Osteoblast (primary cell): ENCODE measurements around the gene HRAS. TPM values are rescaled to one million over a fixed set of nuclear protein-coding genes. Genes with fewer than 3 reads are reported as not detected.
A peak's percentile ranks its signal among the peaks of the same experiment; 100 is the strongest.

Experiments
- DNase-seq: peaks from one replicate; pipeline ENCODE4 v3.0.0; 2011; ENCODE audit warnings: low spot score, mixed read lengths; ENCODE audit not compliant: insufficient read length; ENCODE audit errors: missing footprints
- H2AFZ ChIP-seq: 2 replicates; pipeline ENCODE4 v1.6.0; 2011; ENCODE audit warnings: mild to moderate bottlenecking, low read length
- H3K27ac ChIP-seq: 2 replicates; pipeline ENCODE4 v1.5.1; 2011; ENCODE audit warnings: mild to moderate bottlenecking, low read depth, low read length, moderate library complexity
- H3K27me3 ChIP-seq: 2 replicates; pipeline ENCODE4 v1.6.0; 2012; ENCODE audit warnings: mild to moderate bottlenecking, control low read depth, inconsistent platforms, low read length, moderate library complexity; ENCODE audit not compliant: insufficient read depth
- H3K36me3 ChIP-seq: 2 replicates; pipeline ENCODE4 v1.5.1; 2011; ENCODE audit warnings: mild to moderate bottlenecking, low read length, control low read depth, moderate library complexity; ENCODE audit not compliant: insufficient read depth
- H3K4me1 ChIP-seq: 2 replicates; pipeline ENCODE4 v1.5.1; 2011; ENCODE audit warnings: mild to moderate bottlenecking, low read length, control low read depth, moderate library complexity; ENCODE audit not compliant: insufficient read depth
- H3K4me2 ChIP-seq: 2 replicates; pipeline ENCODE4 v1.6.0; 2011; ENCODE audit warnings: mild to moderate bottlenecking, low read length; ENCODE audit not compliant: insufficient read depth
- H3K4me3 ChIP-seq: fragments of 200-600 bp; sonication (generic); 3 replicates; pipeline ENCODE4 v1.5.1; 2012; ENCODE audit warnings: mild to moderate bottlenecking, low read length, inconsistent platforms; ENCODE audit not compliant: insufficient read depth
- H3K79me2 ChIP-seq: 2 replicates; pipeline ENCODE4 v1.6.0; 2012; ENCODE audit warnings: mild to moderate bottlenecking, low read length, control low read depth, inconsistent platforms; ENCODE audit not compliant: insufficient read depth
- H3K9me3 ChIP-seq: 2 replicates; pipeline ENCODE4 v1.5.1; 2011; ENCODE audit warnings: low read depth, low read length, control low read depth
- H4K20me1 ChIP-seq: 2 replicates; pipeline ENCODE4 v1.6.0; 2012; ENCODE audit warnings: mild to moderate bottlenecking, low read length, control low read depth; ENCODE audit not compliant: insufficient read depth
- CTCF ChIP-seq: IDR thresholded peaks from 2 replicates; pipeline ENCODE4 v1.5.1; 2011; ENCODE audit warnings: mild to moderate bottlenecking, low read depth, low read length, moderate library complexity; ENCODE audit errors: extremely low read depth
- total RNA-seq: library from RNA; depleted of rRNA; stranded (reverse); fragments of >200 nt; gene quantifications from 2 replicates; pipeline ENCODE4 v1.2.3, GENCODE V29; 2012

The HRAS gene
- total RNA-seq, 1 donor: 28.6 TPM

- H3K79me2 ChIP-seq: no peaks in the 10 kb centered on the region
- no peaks in the 10 kb centered on the region for H3K27me3 ChIP-seq
- no peaks in the 10 kb centered on the region for H3K4me1 ChIP-seq
- H2AFZ ChIP-seq: no peak overlapping the region
- peaks cover 13% of the 10 kb centered on the region for H3K36me3 ChIP-seq
- no peaks in the 10 kb centered on the region for H3K9me3 ChIP-seq
- H3K27ac ChIP-seq: no peak overlapping the region
- TF ChIP-seq CTCF: no peak
- H3K4me2 ChIP-seq: no peak overlapping the region
- no peak overlapping the region for H3K4me3 ChIP-seq
- H4K20me1 ChIP-seq: peaks cover 11% of the 10 kb centered on the region
- DNase-seq: peak; percentile 69
Observed at GRCh38 chr11:528166-528814, 7.1 kb downstream of the HRAS start.

DNA sequence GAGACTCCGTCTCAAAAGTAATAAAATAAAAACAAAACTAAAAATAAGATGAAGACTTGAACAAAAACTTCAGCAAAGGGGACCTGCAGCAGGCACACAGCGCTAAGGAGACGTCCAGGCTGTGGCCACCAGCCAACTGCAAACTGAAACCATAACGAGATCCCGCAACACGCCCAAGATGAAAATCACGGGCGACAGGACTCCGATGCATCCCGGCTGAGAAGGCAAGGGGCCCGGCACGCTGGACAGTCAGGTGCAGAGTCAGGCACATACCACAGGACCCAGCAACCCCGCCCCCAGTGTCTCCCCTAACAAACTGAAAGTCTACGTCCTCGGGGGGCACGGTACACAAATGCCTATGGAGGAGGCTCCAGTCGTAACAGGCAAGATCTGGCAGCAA, 9.2 kb downstream of the HRAS start:
- Histone ChIP-seq H3K4me1 (no peaks in the 10 kb centered on the region), H3K27me3 (no peaks in the 10 kb centered on the region), H3K4me3 (no peak overlapping the region), H3K27ac (no peak overlapping the region), H2AFZ (no peak overlapping the region), H3K4me2 (no peak overlapping the region), H3K36me3 (no peaks in the 10 kb centered on the region), H3K79me2 (no peaks in the 10 kb centered on the region), H4K20me1 (no peaks in the 10 kb centered on the region), H3K9me3 (no peaks in the 10 kb centered on the region)
- no peak for TF ChIP-seq CTCF
- peak; percentile 56 for DNase-seq

- no peak for DNase-seq
- H3K9me3 ChIP-seq: peaks cover 4% of the 10 kb centered on the region
- no peak for TF ChIP-seq CTCF
Observed at GRCh38 chr11:521177-521688, 14.1 kb downstream of the HRAS start.

GRCh38 chr11:520428-521176, 14.8 kb downstream of the HRAS start:
- no peak for TF ChIP-seq CTCF
- H3K4me1 ChIP-seq: no peaks in the 10 kb centered on the region
- H4K20me1 ChIP-seq: no peaks in the 10 kb centered on the region
- no peaks in the 10 kb centered on the region for H3K27me3 ChIP-seq
- DNase-seq: peak; percentile 56
- no peak overlapping the region for H2AFZ ChIP-seq
- H3K4me3 ChIP-seq: no peak overlapping the region
- no peaks in the 10 kb centered on the region for H3K79me2 ChIP-seq
- H3K36me3 ChIP-seq: no peaks in the 10 kb centered on the region
- H3K9me3 ChIP-seq: peaks cover 4% of the 10 kb centered on the region
- H3K4me2 ChIP-seq: no peak overlapping the region
- no peak overlapping the region for H3K27ac ChIP-seq

More at GRCh38 chr11:521177-521688, 14.1 kb downstream of the HRAS start:
- no peak overlapping the region for H3K27ac ChIP-seq
- H4K20me1 ChIP-seq: no peaks in the 10 kb centered on the region
- no peaks in the 10 kb centered on the region for H3K4me1 ChIP-seq
- no peaks in the 10 kb centered on the region for H3K79me2 ChIP-seq
- H3K4me3 ChIP-seq: no peak overlapping the region
- no peaks in the 10 kb centered on the region for H3K36me3 ChIP-seq
- H3K4me2 ChIP-seq: no peak overlapping the region
- H3K27me3 ChIP-seq: no peaks in the 10 kb centered on the region
- H2AFZ ChIP-seq: no peak overlapping the region
